Lung microvascular endothelial cell (primary cell): ENCODE data around the gene SDSL. TPM values are rescaled to one million over a fixed set of nuclear protein-coding genes. Genes with fewer than 3 reads are reported as not detected.
A peak's percentile ranks its signal among the peaks of the same experiment; 100 is the strongest.

Experiments
- DNase-seq, 2 donors: peaks; one replicate each; pipeline versions ENCODE4 v3.0.0 to v3.0.0-alpha.2; 2010; ENCODE audit warnings: low read depth in 2 of 2
- total RNA-seq: library from RNA; depleted of rRNA; stranded (reverse); fragments of >200 nt; gene quantifications from 2 replicates; pipeline ENCODE4 v1.2.1, GENCODE V29; 2014

Gene SDSL
- total RNA-seq, 1 donor from 2014 or later: 4.2 TPM

GRCh38 chr12:113396200-113396599 is 26.0 kb upstream of the SDSL start:
- DNase-seq: no peak

GRCh38 chr12:113396828-113397496 is 25.2 kb upstream of the SDSL start:
- no peak for DNase-seq

- DNase-seq: no peak
Measured at GRCh38 chr12:113397497-113398197, 24.5 kb upstream of the SDSL start.

- DNase-seq: no peak
Measured at GRCh38 chr12:113398346-113399290, 23.6 kb upstream of the SDSL start.

GRCh38 chr12:113399490-113399889 is 22.7 kb upstream of the SDSL start:
- no peak for DNase-seq

GRCh38 chr12:113400362-113400761 is 21.8 kb upstream of the SDSL start:
- no peak for DNase-seq

GRCh38 chr12:113401066-113402000 is 20.8 kb upstream of the SDSL start:
- DNase-seq: no peak

GRCh38 chr12:113402586-113403260 is 19.5 kb upstream of the SDSL start:
- DNase-seq: no peak

- DNase-seq: peak; percentile 31 to 71
Measured at GRCh38 chr12:113403435-113404415, 18.5 kb upstream of the SDSL start, which contains the start of gene SDS. Gene SDS, minus strand, starts transcription at chr12:113403887. Its CDS starts 4,179 bp downstream, at chr12:113399708.

- no peak for DNase-seq
Measured at GRCh38 chr12:113405694-113406093, 16.5 kb upstream of the SDSL start.

GRCh38 chr12:113407931-113408600 is 14.1 kb upstream of the SDSL start:
- DNase-seq: peak; percentile 36 to 51

GRCh38 chr12:113408756-113409298 is 13.4 kb upstream of the SDSL start:
- DNase-seq: no peak

GRCh38 chr12:113409462-113410124 is 12.6 kb upstream of the SDSL start:
- no peak for DNase-seq

GRCh38 chr12:113413488-113413939 is 8.7 kb upstream of the SDSL start:
- DNase-seq: peak; percentile 14 to 47

- no peak for DNase-seq
Measured at GRCh38 chr12:113414519-113415038, 7.6 kb upstream of the SDSL start.

GRCh38 chr12:113416091-113416754 is 6.0 kb upstream of the SDSL start:
- DNase-seq: no peak
